ENCODE data around the gene TGIF2.
"Not testable (repeated sequence)": the region's sequence is repeated elsewhere in the genome, so short reads cannot be mapped to it uniquely, and the experiment has no call there.

Gene TGIF2

DNA sequence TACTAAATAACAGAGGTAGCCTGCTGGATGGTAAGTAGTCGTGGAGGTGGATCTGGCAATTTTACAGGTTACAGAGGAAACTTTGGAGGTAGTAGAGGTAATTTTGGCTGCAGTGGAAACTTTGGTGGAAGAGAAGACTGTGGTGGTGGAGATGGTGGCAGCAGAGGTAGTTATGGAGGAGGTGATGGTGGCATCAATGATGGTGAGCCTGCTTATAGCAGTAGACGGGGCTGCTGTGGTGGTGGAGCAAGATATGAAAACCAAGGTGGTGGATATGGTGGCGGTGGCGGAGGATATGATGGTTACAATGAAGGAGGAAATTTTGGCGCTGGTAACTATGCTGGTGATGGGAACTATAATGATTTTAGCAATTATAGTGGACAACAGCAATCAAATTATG lies 47.5 kb downstream of the TGIF2 start:
- no peak for DNase-seq

DNA sequence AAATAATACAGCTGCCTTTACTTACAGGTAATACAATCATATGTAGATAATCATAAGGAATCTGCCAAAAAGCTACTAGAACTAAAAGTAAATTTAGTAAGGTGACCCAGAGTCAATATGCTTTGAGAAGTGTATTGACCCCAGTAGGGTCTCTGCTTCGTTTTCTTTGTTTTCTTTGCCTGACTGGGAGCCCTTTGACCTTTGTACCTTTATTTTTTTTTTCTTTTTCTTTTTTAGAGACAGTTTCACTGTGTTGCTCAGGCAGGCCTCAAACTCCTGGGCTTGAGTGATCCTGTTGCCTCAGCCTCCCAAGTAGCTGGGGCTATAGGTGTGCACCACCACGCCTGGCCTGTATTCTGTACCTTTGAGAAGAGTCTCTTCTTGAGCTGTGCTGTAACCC lies 50.0 kb downstream of the TGIF2 start:
- no peak for DNase-seq

DNA sequence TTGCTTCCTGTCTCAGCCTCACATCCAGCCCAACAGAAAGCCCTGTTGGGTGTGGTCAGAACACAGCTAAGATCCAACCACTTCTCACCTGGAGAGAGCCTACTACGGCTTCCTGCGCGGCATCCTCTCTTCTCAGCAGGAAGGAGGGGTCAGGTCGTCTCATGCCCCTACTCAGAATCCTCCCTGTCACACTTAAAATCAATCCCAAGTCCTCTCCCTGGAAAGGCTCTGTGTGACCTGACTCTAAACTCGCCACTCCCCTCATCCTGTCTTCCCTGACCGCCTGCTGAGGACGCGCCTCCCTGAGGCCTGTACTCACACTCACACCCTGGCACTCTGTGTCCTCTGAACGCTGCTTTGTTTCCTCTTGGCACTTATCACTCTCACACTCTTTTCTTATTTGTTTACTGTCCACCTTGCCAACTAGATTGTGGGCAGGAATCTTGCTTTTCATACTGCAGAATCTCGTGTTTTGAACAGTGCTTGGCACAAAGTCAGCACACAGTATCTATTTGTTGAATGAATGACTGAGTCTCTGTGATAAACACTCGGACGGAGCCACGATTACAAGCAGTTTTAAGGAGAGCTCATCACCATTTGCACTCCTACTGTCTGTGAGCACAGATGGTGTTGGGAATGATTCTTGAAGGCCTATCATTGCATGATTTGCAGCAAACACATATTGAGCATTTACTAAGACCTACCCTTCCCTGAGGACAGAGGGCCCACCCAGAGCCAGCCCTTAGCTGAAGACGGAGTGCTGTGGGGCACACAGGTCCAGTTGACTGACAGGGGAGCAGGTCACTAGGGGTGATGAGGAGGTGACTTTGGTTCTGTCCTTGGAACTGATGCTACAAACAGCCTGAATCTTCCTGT lies 50.9 kb downstream of the TGIF2 start:
- DNase-seq: no peak

DNA sequence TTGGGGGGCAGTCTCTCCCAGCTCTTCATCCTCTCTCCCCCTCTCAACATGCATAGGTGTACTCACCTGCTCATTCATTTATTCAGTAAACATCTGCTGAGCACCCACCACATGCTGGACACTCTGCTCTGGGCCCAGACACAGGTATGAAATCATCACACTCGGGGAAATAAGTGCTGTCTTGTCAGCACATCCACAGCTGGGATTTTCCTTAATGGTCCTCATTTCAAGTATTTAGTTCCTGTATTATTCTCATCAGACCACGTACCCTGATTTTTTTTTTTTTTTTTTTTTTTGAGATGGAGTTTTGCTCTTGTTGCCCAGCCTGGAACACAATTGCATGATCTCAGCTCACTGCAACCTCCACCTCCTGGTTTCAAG lies 51.5 kb downstream of the TGIF2 start:
- no peak for DNase-seq

DNA sequence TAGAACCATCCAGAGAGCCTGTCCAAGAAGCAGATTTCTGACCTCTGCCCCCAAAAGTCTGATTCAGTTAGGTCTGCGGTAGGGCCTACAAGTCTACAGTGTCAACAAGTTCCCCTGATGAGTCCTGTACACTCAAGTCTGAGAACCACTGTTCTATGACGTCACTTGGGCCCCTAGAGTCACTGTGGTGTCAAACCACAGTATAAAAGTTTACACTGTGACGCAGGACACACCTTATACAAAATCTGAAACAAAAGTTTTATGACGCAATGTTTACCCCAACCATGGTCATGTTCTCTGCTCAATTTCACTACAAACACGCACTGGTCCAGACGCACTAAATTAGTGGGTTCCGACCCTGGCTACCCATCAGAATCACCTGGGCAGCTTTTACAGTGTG lies 54.7 kb downstream of the TGIF2 start:
- DNase-seq: no peak

DNA sequence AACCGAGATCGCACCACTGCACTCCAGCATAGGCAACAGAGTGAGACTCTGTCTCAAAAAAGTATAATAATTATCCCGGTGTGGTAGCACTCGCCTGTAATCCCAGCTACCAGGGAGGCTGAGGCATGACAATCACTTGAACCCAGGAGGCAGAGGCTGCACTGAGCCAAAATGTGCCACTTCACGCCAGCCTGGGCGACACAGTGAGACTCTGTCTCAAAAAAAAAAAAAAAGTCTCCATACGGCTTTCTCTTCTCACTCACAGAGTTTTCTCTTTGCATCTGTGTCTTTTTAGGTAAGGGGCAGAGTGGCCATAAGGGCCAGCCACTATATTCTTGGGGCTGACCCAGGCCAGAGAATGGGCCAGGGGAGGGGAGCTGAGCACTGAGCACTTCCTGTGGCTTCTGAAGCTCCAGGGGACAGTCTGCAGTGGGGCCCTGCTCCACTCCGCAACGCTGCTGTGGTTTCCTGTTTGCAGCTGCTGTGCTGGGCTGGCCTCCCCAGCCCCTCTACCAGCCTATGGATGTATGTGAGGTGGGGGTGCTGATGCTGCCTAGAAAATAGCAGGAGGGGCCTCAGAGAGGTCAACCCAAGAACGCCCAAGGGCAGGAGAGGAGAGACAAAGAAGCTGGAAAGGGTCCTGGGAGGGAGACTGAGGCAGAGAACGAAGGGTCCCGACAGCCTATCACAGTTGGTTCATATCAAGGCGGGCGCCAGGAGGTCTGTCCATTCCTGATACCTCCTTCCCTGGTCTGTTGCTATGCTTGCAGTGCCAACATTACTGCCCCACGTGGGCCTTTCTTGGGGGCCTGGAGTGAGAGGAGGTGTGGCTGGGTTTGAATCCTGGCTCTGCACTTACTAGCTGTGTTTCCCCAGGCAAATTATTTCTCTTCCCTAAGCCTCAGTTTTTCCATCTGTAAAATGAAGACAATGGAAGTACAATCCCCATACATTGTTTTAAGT lies 56.6 kb downstream of the TGIF2 start:
- DNase-seq: no peak

DNA sequence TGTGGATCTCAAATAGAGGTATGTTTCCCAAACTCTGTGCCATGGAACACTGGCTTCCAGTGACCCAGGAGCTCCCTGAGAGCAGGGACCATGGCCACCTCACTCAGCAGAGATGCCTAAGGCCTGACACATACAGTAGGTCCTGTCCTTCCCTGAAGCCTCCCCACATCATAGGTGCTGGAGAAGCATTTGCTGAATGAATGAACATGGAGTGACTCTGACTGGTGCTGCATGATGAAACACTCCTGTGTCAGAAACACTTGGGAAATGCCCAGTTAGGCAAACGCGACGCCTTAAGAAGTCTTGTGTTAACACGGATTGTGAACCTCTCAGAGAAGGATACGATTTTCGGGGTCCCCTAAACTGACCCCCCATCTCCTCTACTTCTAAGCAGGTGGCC lies 58.2 kb downstream of the TGIF2 start:
- DNase-seq: no peak

DNA sequence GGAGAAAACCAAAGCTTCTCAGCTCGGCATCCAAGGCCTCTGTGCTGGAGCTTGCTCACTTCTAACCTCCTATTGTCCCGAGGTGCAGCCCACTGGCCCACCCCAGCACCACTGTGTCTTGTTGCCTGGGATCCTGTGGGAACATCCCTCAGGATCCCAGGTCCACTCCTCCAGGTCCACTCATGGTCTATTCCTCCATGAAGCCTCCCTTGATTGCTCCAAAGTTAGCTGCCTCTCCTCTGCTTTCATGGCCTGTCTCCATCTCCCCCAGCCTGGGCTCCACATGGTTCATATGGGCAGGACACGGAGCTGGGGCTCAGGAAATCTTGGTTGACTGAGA lies 58.7 kb downstream of the TGIF2 start:
- no peak for DNase-seq

DNA sequence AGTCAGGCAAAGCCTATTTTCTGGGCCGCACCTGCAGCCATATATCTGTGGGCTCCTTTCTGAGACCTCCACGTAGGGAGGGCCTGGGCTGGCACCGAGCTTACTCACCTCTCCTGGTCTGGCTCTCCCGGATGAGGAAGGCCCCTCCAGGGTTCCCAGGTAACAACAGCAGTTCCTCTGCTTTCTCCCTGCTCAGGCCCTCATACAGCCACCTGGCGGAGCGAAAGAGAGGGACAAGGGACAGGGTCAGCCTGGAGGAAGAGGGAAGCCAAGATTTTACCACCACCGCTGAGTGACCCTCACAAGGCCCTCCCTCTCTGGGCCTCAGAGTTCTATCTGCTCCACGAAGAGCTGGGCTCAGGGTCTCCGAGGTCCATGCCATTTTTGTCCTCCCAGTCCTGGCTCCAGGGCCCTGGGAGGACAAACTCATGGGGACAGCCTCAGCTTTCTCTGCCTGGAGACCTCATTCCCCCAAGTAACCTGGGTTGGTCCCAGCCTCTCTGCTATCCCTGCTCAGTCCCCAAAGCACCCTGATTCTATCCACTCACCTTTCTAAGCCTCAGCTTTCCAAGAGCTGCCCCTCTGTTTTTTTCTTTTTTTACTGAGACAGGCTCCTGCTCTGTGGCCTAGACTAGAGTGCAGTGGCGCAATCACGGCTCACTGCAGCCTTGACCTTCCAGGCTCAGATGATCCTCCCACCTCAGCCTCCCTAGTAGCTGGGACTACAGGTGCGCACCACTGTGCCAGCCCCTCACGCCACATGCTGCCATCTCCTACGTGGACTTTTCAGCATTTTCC lies 59.3 kb downstream of the TGIF2 start:
- DNase-seq: no peak

DNA sequence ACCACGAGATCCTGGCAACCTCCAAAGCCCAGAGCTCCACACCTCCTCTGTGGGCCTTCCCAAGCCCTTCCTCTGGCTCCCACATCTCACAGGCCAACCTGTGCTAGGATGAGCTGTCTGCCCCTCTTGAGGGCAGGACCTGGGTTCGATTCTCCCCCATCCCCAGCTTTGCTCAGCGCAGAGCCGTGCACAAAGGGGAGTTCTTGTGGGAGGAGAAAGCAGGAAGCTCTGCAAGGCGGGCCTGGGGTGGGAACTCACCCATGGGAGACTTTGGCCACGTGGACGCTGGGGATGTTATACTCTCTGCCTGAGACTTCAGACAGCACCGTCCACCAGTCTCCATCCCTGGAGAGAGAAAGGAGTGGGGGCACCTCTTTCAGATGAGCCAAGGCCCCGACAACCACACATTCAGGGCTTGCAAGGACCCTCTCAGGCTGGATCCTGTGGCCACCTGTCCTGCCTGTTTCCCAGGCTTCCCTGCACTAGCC lies 59.9 kb downstream of the TGIF2 start:
- DNase-seq: no peak

DNA sequence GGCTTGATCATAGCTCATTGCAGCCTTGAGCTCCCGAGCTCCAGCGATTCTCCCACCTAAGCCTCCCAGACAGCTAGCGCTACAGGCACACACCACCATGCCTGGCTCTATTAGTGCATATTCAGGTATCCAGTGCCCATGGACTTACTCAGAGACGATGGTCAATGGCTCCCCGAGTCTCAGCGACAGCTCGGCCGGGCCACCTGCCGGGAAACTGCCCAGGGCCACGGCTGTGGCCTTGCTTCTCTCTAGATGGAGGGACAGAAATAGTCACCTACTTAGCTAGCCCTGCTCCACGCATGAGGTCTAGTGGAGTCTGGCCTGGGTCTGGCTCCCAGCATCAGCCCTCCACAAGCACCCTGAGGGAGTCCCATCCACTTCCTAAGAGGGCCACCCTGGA lies 60.9 kb downstream of the TGIF2 start:
- DNase-seq: no peak

DNA sequence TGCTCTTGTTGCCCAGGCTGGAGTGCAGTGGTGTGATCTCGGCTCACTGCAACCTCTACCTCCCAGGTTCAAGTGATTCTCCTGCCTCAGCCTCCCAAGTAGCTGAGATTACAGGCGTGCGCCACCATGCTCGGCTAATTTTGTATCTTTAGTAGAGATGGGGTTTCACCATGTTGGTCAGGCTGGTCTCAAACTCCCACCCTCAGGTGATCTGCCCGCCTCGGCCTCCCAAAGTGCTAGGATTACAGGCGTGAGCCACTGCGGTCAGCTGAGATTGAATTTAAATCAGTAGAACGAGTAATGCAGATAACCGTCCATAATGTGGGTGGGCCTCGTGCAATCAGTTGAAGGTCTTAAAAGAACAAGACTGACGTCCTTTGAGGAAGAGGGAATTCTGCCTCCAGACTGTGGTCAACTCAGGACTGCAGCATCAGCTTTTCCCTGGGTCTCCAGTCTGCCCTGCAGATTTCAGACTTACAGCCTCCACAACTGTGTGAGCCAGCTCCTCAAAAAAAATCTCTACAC lies 65.5 kb downstream of the TGIF2 start:
- not testable (repeated sequence) for DNase-seq

DNA sequence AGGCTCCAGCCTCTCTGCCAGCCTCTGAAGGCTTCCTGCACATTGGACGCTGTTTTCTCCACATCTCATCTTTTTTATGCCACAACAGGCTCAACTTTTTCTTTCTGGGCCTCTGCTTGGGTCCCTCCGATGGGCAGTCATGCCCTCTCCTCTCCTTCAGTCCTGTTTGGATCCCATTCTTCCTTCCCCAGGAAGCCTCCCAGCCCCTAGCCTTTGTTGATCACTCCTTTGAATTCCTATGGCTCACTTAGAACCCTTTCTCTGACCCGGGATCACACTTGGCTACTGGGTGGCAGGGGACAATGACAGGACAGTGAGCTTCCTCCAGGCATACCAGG lies 68.1 kb downstream of the TGIF2 start:
- DNase-seq: no peak

DNA sequence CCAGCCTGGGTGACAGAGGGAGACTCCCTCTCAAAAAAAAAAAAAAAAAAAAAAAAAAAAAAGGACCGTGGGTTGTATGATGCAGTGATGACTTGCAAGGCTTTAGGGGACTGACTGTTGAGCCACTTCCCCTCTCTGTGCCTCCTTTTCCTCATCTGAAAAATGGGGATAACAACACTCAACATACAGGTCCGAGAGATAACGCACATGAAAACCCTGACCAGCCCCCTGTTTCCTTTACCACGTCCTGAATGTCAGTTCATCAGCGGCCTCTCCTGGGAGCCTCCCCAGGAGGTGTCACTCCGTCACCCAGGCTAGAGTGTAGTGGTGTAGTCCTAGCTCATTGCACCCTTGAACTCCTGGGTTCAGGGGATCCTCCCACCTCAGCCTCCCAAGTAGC lies 68.7 kb downstream of the TGIF2 start:
- DNase-seq: no peak
